Measurements from ENCODE around the gene CASP6.
"Not testable (repeated sequence)": the region's sequence is repeated elsewhere in the genome, so short reads cannot be mapped to it uniquely, and the experiment has no call there.

Gene CASP6

GRCh38 chr4:109718759-109719158 lies 15.5 kb upstream of the CASP6 start:
- no peak for FAIRE-seq

DNA sequence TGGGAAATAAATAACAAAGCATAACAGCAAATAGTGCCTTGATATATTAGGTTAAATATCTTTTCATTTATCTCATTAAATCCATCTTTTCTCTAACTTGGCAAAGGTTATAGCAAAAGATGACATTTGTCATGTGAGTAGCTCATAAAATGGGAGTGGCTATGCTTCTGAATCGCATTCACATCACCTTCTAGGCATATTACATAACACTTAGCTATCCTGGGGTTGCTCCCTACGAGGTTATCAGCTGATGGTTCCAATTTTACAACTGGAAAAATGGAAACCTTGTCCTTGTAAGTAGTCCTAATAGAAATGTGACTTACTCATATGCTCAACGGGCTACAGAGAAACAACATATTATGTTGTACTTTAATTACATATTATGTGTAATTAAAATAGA lies 10.3 kb upstream of the CASP6 start:
- FAIRE-seq, result no peak

GRCh38 chr4:109708990-109709389 lies 5.7 kb upstream of the CASP6 start:
- FAIRE-seq, result no peak

DNA sequence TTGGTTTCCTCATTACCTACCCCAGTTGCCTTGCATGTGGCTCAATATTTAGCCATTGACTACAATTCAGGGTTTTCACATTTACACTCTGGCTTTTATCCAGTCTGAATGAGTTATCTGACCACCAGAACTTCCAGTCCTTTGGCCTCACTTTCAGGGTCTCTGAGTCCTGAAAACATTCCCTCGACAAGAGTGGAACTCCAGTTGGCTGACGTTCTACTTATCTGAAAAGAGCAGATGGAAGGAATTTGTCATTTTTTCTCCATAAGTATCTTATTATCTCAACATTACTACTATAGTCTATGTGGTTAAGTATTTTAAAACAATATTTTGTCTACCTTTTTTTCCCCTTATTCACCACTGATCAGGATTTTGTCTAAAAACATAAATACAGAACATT lies 5.2 kb upstream of the CASP6 start:
- FAIRE-seq, result no peak

DNA sequence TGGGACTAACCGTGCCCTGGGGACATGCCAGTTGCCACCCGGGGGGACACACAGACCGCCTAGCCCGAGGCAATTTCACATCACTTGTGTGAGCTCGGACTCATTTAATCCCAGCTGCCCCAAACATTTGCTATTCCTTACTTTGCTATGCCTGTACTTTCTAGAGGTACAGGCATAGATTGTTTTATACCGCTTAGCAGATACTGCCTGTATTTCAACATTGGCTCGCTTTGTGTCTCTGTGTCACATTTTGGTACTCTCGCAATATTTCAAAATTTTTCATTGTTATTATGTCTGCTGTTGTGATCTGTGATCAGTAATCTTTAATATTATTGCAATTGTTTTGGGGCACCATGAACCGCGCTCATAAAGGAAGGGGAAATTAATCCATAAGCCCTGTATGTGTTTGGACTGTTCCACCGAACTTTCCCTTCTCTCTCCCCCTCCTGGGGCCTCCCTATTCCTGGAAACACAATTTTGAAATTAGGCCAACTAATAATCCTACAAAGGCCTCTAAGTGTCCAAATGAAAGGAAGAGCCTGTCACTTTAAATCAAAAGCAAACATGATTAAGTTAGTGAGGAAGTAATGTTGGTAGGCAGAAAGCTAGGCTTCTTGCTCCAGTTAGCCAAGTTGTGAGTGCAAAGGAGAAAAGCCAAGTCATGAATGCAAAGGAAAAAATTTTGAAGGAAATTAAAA lies 568 bp upstream of the CASP6 start:
- FAIRE-seq, result no peak

DNA sequence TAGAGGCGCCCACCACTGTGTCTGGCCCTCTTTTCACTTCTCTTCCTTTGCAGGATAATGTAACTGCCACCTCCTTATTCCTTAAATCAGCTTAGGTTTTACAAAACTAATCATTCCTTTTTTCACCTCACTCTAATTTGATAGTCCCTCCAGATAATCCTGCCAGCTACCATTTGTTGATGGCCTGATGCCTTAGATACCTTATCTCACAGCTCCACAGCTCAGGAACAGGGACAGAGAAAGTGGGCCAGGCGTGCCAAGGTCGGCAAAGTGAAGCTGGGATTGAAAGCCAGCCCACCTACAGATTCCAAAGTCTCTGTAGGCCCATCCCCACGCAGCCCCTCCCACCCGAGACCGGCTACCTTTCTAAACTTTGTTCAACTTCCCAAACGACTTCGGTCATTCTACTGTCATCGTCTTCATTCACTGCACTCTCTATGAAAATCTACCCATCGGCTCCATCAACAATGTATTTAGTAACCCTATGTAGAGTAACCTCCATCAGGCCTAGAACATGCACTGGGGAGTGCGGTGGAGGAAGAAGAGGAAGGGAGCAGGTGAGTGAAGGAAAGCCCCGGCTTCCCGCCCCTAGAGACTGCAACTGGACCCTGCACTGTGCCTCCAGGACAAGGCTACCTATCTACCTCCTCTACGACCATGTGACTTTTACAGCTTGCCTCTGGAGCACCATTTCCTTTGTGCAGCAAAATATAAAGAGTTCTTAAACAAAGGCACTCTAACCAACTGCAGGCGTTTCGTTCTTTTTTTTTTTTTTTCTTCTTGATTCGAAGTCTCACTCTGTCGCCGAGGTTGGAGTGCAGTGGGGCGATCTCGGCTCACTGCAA lies 1.5 kb downstream of the CASP6 start:
- FAIRE-seq, result no peak

DNA sequence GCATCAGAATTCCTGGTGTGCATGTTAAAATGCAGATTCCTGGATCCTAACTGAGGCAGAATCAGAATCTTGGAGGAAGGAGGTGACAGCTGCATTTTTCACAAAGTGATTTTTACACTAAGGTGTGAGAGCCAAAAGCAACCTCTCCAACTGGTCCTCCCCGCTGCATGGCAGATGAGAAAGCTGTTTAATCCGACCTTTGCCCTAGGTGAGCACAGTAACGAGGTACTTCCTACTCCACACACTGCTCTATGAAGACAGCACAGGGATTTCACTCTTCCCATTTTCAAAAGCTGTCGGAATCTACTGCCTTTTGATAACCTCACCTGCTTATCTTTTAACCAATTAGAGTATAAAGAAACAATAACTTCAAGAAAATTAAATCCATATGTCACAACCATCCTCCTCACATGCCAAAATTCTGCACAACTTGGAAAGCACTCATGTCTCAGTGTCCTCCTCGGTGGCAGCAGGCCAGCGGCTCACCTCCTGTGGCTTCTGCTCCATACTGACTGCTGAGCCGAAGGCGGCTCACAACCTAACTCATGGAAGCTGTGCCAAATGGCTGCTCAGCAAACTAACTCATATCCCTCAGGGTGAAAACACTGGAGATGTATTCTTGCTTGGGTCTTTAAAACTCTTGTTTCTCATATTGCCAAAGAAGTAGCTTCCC lies 3.6 kb downstream of the CASP6 start:
- FAIRE-seq, result no peak

DNA sequence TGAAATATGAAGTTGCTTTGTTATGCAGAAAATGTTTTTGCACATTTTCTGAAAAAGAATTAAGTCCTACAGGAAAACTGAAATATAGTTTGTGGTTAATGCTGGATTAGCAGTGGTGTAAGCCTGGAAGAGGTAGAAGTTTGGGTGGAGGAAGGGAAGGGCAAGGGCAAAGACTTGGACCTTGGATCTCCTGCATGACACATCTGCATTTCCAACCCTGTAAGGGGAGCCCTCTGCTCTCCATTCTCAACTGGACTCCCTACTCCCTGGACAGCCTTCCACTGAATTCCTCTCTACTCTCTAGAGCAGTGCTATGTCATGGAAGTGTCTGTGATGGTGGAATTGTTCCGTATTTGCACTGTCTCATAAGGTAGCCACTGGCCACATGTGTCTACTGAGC lies 4.6 kb downstream of the CASP6 start:
- no peak for FAIRE-seq

- FAIRE-seq, result no peak
Measured at GRCh38 chr4:109691411-109691920, 11.8 kb downstream of the CASP6 start.

- FAIRE-seq, result no peak
Measured at GRCh38 chr4:109690690-109691410, 12.4 kb downstream of the CASP6 start.

GRCh38 chr4:109684727-109685126 lies 18.5 kb downstream of the CASP6 start:
- FAIRE-seq, result no peak

DNA sequence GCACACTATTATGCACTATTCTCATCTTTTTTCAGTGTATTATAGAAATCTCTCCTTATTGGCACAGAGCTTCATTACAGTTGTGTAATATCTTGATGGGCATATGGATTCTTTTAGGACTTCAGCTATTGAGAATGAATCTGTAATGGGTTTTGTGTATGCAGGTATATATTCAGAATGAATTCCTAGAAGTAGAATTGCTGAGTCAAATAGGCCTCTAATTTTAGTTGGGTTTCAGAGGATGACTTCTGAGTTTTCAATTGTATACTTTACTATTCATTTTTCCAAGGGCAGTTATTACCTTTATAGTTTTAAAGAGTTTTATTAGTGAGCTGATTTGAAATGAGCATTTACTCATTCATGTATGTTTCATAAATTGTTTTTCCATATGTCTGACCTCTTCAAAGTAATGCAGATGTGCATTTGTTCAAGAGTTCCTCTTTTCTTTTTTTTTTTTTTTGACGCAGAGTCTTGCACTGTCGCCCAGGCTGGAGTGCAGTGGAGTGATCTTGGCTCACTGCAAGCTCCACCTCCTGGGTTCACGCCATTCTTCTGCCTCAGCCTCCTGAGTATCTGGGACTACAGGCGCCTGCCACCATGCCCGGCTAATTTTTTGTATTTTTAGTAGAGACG lies 19.5 kb downstream of the CASP6 start:
- FAIRE-seq, result no peak

GRCh38 chr4:109682875-109683274 lies 20.4 kb downstream of the CASP6 start:
- FAIRE-seq, result no peak

DNA sequence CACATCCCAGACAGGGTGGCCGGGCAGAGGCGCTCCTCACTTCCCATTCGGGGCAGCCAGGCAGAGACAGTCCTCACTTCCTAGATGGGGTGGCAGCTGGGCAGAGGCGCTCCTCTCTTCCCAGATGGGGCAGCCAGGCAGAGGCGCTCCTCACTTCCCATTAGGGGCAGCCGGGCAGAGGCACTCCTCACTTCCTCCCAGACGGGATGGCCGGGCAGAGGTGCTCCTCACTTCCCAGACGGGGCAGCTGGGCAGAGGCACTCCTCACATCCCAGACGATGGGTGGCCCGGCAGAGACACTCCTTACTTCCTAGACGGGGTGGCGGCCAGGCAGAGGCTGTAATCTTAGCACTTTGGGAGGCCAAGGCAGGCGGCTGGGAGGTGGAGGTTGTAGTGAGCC lies 24.3 kb downstream of the CASP6 start:
- FAIRE-seq, result not testable (repeated sequence)

GRCh38 chr4:109678472-109678871 lies 24.8 kb downstream of the CASP6 start:
- FAIRE-seq, result not testable (repeated sequence)

DNA sequence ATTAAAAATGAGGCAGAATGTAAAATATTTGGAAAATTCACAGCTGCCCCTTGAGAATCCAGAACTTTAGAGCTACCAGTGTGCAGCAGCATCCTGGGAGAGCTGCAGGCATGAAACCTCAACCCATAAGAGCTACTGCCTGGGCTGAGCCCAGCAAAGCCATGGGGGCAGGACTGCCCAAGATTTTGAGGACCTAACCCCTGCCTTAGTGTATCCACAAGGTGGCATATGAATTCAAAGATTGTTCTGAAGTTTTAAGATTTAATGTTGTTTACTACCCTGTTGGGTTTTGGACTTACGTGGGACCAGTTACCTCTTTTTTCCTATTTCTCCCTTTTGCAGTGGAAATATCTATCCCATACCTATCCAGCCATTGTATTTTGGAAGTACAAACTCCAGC lies 26.4 kb downstream of the CASP6 start:
- FAIRE-seq, result no peak

DNA sequence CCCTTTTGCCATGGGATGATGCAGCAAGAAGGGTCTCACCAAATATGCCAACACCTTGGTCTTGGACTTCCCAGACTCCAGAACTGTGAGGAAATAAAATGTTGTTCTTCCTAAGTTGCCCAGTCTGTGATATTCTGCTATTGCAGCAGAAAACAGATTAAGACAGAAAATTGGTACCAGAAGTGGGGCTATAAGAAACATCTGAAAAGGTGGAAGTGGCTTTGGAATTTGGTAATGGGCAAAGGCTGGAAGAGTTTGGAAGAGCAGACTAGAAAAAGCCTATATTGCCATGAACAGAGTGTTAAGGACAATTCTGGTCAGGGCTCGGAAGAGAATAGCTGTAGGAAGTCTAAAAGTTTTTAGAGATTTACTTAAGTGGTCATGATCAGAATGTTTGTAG lies 27.4 kb downstream of the CASP6 start:
- FAIRE-seq, result no peak

DNA sequence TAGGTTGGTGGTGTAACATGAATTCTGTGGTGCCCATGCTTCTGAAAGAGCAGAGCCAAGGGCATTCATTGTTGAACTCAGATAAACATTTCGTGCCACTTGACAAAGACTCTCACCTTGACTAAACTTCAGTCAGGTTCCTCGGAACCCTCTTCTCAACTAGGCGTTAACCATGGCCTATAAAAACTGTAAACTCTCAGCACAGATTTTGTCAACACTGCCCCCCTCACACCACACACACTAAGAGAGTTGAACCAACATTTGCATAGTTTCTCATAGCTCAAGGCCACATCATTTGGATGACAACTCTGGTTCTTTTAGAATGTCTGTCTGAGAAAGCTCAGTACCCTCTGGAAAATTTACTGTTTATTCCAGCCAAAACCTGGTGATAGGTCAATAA lies 28.1 kb downstream of the CASP6 start:
- FAIRE-seq, result no peak

DNA sequence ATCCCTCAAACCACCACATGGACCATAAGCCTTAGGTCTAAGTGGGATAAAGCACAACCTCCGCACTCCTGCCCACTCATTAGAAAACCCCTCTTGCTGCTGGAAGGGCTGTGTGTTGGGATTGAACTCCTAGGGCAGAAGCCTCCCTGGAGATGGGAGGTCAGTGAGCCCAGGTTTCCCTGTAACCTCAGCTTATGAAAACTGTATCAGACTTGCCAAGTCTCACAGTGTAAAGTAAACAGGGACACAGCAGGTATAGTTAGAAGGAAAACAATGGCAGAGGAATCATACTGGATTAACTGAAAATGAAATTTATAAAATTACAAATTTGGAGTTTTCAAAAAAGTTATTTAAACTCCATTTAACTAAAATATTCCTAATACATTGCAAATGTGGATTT lies 29.9 kb downstream of the CASP6 start:
- FAIRE-seq, result no peak

GRCh38 chr4:109672169-109672930 lies 30.9 kb downstream of the CASP6 start:
- no peak for FAIRE-seq

DNA sequence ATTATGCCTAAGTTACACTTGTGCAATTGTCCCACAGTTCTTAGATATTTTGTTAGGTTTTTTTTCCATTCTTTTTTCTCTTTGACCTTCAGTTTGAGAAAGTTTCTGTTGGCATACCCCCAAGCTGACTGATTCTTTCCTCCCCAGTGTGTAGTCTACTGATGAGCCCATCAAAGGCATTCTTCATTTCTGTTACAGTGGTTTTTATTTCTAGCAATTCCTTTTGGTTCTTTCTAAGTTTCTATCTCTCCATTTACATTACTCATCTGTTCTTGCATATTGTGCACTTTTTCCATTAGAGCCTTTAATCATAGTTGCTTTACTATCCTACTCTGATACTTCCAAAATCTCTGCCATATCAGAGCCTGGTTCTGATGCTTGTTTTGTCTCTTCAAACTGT lies 31.9 kb downstream of the CASP6 start:
- no peak for FAIRE-seq

Data from G401.6 (cell line).